Pancreas (tissue), 10 donors: ENCODE measurements around the gene BARX2. TPM values are rescaled to one million over a fixed set of nuclear protein-coding genes. Genes with fewer than 3 reads are reported as not detected.
A peak's percentile ranks its signal among the peaks of the same experiment; 100 is the strongest.

Experiments used
- ATAC-seq, 4 donors: fragments of 200-7000 bp; cut with Tn5 transposase; one replicate each; pipeline versions ENCODE4 v1.8.0 to v1.9.1; 2020; ENCODE audit warnings: mild to moderate bottlenecking in 4 of 4, moderate library complexity in 4 of 4
- DNase-seq, 6 donors: peaks; one replicate each; pipeline ENCODE4 v3.0.0-alpha.2; 2020
- FAIRE-seq: peaks from 2 replicates; lab custom pipeline; 2012; peaks lifted over from hg19 to GRCh38; lab: Jason Lieb, UNC
- H3K27ac ChIP-seq, 4 donors: fragments of 200-600 bp; sonication (generic); 1 replicate in 3 of 4; 2 replicates in 1 of 4; pipeline versions ENCODE4 v1.5.0 to v1.8.0; 2020
- H3K27me3 ChIP-seq, 4 donors: fragments of 200-600 bp; one replicate each; pipeline ENCODE4 v1.8.0; 2021
- H3K36me3 ChIP-seq, 3 donors: fragments of 200-600 bp; sonication (generic) in 1 of 3; one replicate each; pipeline versions ENCODE4 v1.5.0 to v1.8.0; 2020 to 2021
- H3K4me1 ChIP-seq, 3 donors: fragments of 200-600 bp; one replicate each; pipeline ENCODE4 v1.8.0; 2021
- H3K4me3 ChIP-seq, 4 donors: fragments of 200-600 bp; sonication (generic) in 2 of 4; one replicate each; pipeline versions ENCODE4 v1.5.0 to v1.8.0; 2020 to 2021
- H3K9me3 ChIP-seq, 4 donors: fragments of 200-600 bp; one replicate each; pipeline ENCODE4 v1.8.0; 2021
- WGBS, 2 donors: extraction: QIAGEN DNeasy Blood & Tissue Kit; methylation state at CpG; one replicate each; pipeline ENCODE4 v1.1.7; 2013; 5-methylcytosine and 5-hydroxymethylcytosine counted together
- intact Hi-C, 3 donors: fragments of 100-400 bp; cut with DNase I; formaldehyde crosslinking; loops; one replicate each; pipeline versions ENCODE4 v1.11.1 to v1.14.2; 2022
- polyA plus RNA-seq, 2 donors: library from polyadenylated mRNA; stranded (reverse); fragments of 200-250 nt; gene quantifications; one replicate each; pipeline ENCODE4 v1.2.3, GENCODE V29; 2013
- total RNA-seq, 6 donors: library from RNA; stranded (reverse); fragmentation: NEBNext Ultra II Directional in 4 of 6; extraction: Animal tissue kit (Norgen Biotek cat#: 25700) in 4 of 6; gene quantifications; one replicate each; pipeline versions ENCODE4 v1.2.1 to v1.2.4, GENCODE V29; 2021 to 2023
- TF ChIP-seq, protein P1 (sequence below), 4 donors: fragments of 200-600 bp; sonication (generic) in 3 of 4; IDR thresholded peaks; one replicate each; pipeline versions ENCODE4 v1.5.0 to v1.8.0; 2021; ENCODE audit warnings: antibody characterized with exemption in 4 of 4
- donor health status: healthy with polysubstance abuse.
- donor health status: DM: no; HTN: no; CAD: no; lungs with moderate emphysema.
- donor health status: DM: no; HTN: no; CAD: no.
- donor health status: control.
- donor health status: control.
- donor health status: Bipolar disorder and iron deficiency.
- donor health status: DM: yes; HTN: yes; CAD: no.
- donor health status: DM: no; HTN: no; CAD: no.
- donor health status: DM: no; HTN: no; CAD: no.
- donor health status: DM: yes; HTN: yes; CAD: no.

The BARX2 gene
- total and polyA plus RNA-seq, 8 donors, result 3.8 to 9.9 (median 5.2) TPM

DNA sequence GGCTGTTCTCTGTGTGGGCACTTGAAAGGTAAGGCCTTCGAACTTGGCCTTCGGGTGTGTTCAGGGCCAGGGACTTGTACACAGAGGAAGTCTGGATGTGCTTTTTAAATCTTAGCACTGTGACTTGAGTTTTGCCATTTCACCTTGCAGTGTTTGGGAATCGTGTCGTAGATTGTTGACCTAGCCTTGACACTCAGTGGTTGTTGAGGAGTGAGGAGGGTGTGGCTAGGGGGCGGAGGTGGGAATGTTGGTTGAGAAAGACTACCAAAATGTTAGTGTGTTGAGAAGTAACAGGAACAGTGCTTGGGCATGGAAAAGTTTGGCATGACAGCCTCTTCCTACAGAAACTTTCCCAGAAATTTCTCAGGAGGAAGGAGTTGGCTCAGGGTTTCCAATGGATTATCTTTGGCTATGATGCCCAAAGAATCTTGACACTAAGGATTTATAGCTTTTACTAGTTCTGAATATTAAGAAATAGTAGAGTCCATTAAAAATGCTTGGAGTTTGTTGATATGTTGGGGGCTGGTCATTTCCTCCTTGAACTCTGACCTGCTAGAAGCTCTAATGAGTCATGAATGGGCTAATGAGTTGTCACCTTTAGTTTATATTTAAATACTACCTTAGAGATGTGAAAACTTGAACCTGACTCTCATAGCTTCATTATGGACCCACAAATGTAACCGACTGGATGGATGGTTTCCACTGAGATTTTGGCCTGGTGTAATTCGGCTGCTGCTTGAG is 40.6 kb downstream of the BARX2 start:
- TF ChIP-seq, protein P1, sequence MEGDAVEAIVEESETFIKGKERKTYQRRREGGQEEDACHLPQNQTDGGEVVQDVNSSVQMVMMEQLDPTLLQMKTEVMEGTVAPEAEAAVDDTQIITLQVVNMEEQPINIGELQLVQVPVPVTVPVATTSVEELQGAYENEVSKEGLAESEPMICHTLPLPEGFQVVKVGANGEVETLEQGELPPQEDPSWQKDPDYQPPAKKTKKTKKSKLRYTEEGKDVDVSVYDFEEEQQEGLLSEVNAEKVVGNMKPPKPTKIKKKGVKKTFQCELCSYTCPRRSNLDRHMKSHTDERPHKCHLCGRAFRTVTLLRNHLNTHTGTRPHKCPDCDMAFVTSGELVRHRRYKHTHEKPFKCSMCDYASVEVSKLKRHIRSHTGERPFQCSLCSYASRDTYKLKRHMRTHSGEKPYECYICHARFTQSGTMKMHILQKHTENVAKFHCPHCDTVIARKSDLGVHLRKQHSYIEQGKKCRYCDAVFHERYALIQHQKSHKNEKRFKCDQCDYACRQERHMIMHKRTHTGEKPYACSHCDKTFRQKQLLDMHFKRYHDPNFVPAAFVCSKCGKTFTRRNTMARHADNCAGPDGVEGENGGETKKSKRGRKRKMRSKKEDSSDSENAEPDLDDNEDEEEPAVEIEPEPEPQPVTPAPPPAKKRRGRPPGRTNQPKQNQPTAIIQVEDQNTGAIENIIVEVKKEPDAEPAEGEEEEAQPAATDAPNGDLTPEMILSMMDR (IDR thresholded peaks at IDR 0.05), result no peak
- Histone ChIP-seq H3K36me3 (no peaks in the 10 kb centered on the region), H3K27me3 (no peaks in the 10 kb centered on the region), H3K9me3 (no peaks in the 10 kb centered on the region), H3K27ac (no peak overlapping the region), H3K4me1 (no peaks in the 10 kb centered on the region), H3K4me3 (no peak overlapping the region)
- intact Hi-C loops, result no loop called here
- 85 to 90% methylated on average over 7 of the region's 7 CpGs for WGBS, 2 donors
- ATAC-seq (no peak), DNase-seq (no peak), FAIRE-seq (no peak)

DNA sequence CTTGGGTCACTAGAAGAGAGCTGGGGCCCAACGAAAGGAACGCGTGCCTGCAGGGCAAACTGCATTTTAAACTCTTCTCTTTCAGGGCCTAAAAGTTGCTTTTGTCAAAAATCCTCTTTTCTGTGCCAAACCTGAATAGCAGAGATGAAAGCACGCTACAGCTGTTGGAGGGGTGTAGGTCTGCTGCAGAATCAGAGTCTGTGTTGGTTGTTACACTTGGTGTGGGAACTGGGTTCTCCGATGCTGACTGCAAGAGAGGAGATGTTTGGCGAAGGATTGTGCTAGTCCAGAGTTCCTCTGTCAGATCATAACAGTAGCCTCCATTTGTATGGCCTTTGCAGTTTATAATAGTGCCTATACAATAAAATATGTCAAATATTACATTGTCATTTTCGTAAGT is 41.8 kb downstream of the BARX2 start:
- H3K4me3 ChIP-seq, result no peak overlapping the region
- no peaks in the 10 kb centered on the region for H3K4me1 ChIP-seq
- no peaks in the 10 kb centered on the region for H3K36me3 ChIP-seq
- 89 to 94% methylated on average over 7 of the region's 7 CpGs for WGBS, 2 donors
- ATAC-seq (no peak), DNase-seq (no peak), FAIRE-seq (no peak)
- peak overlapping the region in 3 of 4 donors; percentile 25 to 73 (median 57) for H3K27ac ChIP-seq
- H3K9me3 ChIP-seq, result no peaks in the 10 kb centered on the region
- intact Hi-C loops, result no loop called here
- no peaks in the 10 kb centered on the region for H3K27me3 ChIP-seq
- TF ChIP-seq, protein P1 (IDR thresholded peaks at IDR 0.05), result no peak

DNA sequence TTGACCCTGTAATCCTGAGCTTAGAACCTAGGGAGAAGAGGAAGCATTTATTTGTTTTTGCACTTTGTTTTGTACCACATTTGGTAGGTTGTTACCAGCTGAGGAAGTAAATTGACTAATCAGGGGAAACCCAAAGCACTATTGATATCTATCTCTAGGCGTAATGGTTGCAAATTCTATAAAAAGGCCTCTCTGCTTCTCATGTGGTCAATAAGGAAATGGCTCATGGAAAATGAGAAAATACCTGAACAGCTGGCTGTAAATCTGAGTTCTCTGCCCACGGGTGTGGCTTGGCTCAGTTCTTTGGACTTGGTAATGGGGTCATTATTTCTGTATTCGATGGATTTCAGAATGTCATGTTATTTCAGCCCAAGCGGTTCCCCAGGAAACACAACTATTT is 42.4 kb downstream of the BARX2 start:
- FAIRE-seq (peak; percentile 45), ATAC-seq (peak; percentile 48 to 77 (median 74)), DNase-seq (no peak)
- H3K27ac ChIP-seq, result peak overlapping the region; percentile 3 to 73 (median 41)
- no peaks in the 10 kb centered on the region for H3K4me1 ChIP-seq
- intact Hi-C loops, result no loop called here
- no peaks in the 10 kb centered on the region for H3K27me3 ChIP-seq
- 45 to 49% methylated on average over 4 of the region's 4 CpGs for WGBS, 2 donors
- no peaks in the 10 kb centered on the region for H3K9me3 ChIP-seq
- H3K4me3 ChIP-seq, result no peak overlapping the region
- TF ChIP-seq, protein P1 (IDR thresholded peaks at IDR 0.05), result no peak
- no peaks in the 10 kb centered on the region for H3K36me3 ChIP-seq

GRCh38 chr11:129419386-129419785 is 43.7 kb downstream of the BARX2 start:
- WGBS, 2 donors, result 89 to 94% methylated on average over 3 of the region's 3 CpGs
- Histone ChIP-seq H3K27me3 (no peaks in the 10 kb centered on the region), H3K4me3 (no peak overlapping the region), H3K36me3 (no peaks in the 10 kb centered on the region), H3K27ac (peak overlapping the region in 1 of 4 donors; percentile 73), H3K4me1 (no peaks in the 10 kb centered on the region), H3K9me3 (no peaks in the 10 kb centered on the region)
- intact Hi-C loops, result no loop called here
- FAIRE-seq (no peak), ATAC-seq (no peak), DNase-seq (no peak)
- TF ChIP-seq, protein P1 (IDR thresholded peaks at IDR 0.05), result no peak

- Histone ChIP-seq H3K4me1 (no peaks in the 10 kb centered on the region), H3K4me3 (no peak overlapping the region), H3K27ac (no peak overlapping the region), H3K9me3 (no peaks in the 10 kb centered on the region), H3K27me3 (no peaks in the 10 kb centered on the region), H3K36me3 (no peaks in the 10 kb centered on the region)
- DNase-seq (no peak), ATAC-seq (no peak), FAIRE-seq (no peak)
- intact Hi-C loops, result no loop called here
- TF ChIP-seq, protein P1 (IDR thresholded peaks at IDR 0.05), result no peak
Observed at GRCh38 chr11:129423426-129423825, 47.8 kb downstream of the BARX2 start.
